Activated T-cell treated with anti-CD3 and anti-CD28 coated beads for 24 hours (primary cell): Measurements from ENCODE around the gene CELA3B.
"Not testable (repeated sequence)": the region's sequence is repeated elsewhere in the genome, so short reads cannot be mapped to it uniquely, and the experiment has no call there.

Experiments
- DNase-seq: peaks from one replicate; pipeline ENCODE4 v3.0.0-alpha.2; 2020; ENCODE audit warnings: low read depth

Gene CELA3B

DNA sequence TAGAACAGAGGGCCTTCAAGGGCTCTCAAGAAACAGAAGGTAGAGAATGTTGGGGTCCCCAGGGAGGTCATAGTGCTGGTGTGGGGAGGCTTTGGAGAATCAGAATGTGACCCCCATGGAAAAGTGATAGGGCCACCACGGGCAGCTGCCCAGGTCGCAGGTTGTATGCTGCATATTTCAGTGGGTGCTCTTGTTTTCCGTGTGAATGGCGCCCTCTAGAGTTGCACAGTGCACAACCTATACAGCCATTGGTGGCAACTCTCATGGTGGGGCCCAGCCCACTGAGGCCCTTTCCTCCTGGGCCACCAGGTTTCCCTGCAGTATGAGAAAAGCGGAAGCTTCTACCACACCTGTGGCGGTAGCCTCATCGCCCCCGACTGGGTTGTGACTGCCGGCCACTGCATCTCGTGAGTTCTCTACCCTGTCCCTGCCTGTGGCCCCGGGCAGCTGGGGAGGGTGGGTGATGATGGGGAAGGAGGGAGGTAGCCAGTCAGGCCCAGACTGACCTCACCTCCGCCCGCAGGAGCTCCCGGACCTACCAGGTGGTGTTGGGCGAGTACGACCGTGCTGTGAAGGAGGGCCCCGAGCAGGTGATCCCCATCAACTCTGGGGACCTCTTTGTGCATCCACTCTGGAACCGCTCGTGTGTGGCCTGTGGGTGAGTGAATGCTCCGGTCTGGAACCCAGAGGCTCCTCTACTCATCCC is 3.8 kb downstream of the CELA3B start:
- DNase-seq, result not testable (repeated sequence)

DNA sequence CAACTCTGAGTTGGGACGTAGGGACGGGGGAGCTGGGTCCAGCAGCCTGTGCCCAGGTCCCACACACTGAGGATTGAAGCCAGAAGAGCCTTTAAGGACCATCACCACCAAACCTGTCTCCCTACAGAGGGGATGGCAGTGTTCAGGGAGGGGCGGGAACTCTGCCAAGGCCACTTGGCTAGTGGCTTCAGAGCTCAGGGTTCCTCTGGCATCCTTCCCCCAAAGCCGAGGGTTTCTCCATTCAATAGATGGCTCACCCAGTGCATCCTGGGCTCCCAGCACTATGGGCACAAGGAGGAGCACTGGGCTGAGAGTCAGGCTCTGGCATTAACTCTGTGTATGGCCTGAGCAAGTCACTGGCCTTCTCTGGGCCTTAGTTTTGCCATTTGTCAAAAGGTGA is 4.4 kb downstream of the CELA3B start:
- not testable (repeated sequence) for DNase-seq

DNA sequence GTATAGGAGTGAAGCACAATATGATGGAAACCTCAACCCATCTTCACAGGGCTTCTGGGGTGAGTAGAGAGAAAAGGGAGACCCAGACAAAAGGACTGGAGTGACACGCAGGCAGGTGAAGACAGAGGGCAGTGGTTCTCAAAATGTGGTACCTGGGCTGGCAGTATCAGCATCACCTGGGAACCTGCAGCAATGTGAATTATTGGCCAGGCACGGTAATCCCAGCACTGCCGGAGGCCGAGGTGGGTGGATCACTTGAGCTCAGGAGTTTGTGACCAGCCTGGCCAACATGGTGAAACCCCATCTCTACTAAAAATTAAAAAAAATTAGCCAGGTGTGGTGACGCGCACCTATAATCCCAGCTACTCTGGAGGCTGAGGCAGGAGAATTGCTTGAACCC is 5.3 kb downstream of the CELA3B start:
- not testable (repeated sequence) for DNase-seq

GRCh38 chr1:21983539-21983938 is 6.7 kb downstream of the CELA3B start:
- not testable (repeated sequence) for DNase-seq

DNA sequence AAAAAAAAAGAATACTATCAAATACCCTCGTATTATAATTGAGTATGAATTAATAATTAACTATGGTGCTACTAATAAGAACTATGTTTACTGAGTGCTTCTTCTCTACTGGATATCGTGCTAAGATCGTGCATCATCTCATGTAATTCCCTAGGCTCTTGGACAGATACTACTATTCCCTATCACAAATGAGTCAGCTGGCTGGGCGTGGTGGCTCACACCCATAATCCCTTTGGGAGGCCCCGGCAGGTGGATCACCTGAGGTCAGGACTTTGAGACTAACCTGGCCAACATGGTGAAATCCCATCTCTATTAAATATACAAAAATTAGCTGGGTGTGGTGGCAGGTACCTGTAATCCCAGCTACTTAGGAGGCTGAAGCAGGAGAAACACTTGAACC is 9.1 kb downstream of the CELA3B start:
- DNase-seq, result not testable (repeated sequence)

DNA sequence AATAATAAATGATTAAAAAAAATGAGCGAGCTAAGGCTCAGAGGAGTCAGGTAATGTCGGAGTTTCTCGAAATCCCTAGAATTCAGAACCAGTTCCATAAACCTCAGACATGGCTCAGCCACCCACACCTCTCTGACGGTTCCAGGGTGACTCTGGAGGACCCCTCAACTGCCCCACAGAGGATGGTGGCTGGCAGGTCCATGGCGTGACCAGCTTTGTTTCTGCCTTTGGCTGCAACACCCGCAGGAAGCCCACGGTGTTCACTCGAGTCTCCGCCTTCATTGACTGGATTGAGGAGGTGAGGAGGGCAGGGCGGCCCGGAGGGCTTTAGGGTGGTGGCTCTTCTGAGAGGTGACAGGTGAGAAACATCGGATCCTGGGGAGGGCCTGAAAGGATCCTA is 9.6 kb downstream of the CELA3B start:
- not testable (repeated sequence) for DNase-seq

GRCh38 chr1:21989672-21990393 is 13.0 kb downstream of the CELA3B start:
- not testable (repeated sequence) for DNase-seq

DNA sequence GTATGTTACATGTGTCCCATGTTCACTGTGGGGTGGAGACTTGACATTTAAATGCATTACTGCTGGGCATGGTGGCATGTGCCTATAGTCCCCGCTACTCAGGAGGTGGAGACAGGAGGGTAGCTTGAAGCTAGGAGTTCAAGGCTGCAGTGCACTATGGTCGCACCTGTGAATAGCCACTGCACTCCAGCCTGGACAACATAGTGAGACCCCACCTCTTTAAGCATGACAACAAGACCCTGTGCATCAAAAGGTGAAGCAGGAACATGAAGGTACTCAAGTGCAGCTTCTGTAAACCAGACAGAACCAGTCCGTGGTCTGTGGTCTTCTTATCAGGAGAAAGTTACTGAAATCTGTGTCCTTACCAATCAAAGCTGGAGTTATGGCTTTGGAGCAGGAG is 15.4 kb downstream of the CELA3B start:
- DNase-seq, result not testable (repeated sequence)

- not testable (repeated sequence) for DNase-seq
Observed at GRCh38 chr1:21994716-21995115, 17.9 kb downstream of the CELA3B start.

DNA sequence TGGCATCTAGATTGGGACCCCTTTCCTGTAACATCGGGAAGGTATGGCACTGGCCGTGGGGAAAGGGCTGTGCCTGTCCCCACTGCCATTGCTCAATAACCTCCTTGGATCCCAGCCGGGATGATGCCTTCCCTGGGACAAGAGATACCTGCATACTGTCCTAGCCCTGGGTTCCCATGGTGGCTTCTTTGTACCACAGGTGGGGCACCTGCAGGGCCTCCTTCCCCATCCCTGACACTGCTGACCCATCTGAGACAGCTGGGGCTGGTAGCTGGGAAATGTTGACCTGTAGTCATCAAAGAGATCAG is 19.8 kb downstream of the CELA3B start:
- not testable (repeated sequence) for DNase-seq

DNA sequence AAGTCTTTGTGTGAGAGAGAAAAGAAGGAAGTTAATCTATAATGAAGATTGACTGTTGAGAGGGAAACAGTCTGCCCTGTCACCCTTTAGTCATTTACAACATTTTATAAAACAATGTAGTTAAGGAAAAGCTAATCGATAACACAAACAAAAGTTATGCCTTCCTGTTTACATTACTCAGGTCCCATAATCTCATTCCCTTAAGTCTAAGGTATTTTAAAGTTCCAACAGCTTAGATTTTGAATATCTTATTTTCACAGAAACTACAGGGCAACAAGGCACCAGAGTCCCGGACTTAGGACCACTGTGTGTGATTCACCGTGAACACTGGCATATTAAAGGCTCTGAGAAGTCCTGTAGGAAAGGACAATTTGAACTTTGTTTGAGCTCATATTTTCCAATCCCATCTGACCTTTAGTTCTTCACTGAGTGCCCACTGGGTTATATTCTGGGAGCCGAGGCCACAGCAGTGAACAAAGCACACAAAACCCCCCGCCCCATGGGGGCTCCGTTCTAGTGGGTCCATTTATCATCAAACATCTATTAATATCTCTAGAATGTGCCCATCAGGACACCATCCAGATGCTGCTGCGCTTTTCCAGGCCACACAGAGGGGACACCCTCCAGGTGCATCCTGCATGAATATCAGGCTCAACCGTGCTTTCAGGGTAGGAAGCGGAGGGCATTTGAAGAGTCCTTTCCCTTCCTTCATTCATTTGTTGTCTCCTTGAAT is 21.2 kb downstream of the CELA3B start:
- DNase-seq, result not testable (repeated sequence)

DNA sequence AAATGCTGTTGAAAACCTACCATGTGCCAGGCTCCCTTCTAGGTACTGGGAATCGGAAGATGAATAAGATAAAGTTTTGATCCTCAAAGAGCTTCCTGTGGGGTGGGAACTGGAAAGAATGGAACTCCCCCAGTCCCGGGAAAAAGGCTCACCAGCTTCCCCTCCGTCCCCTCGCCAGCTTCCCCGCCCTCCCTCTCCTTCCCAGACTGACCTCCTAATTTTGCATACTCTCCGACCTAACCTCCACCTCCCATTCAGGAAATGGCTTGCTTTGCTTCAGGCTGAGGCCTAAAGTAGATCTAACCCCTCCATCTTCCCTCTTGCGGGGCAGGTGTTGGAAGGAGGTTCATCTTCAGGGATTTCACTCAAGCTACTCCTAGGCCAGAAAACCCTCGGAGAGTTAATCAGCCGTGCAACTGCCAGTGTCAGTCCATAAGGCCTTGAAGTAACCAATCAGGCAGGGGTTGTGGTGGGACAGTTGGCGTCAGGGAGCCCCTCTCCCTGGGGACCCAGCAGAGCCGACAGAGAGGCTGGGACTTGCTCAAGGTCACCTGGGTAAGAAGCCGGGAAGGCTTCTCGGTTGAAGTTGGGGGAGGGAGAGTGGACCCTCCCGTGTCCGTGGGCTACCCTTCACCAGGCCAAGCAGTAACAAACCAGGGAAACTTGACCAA is 21.9 kb downstream of the CELA3B start:
- not testable (repeated sequence) for DNase-seq

- DNase-seq, result not testable (repeated sequence)
Observed at GRCh38 chr1:21999645-22000044, 22.8 kb downstream of the CELA3B start.

GRCh38 chr1:22001409-22001808 is 24.6 kb downstream of the CELA3B start, which contains the start of gene CELA3A:
TSS of gene CELA3A (plus strand) at chr1:22001657. CDS start at chr1:22001675, 18 bp downstream.
- DNase-seq, result no peak

- not testable (repeated sequence) for DNase-seq
Observed at GRCh38 chr1:22002461-22002860, 25.6 kb downstream of the CELA3B start.

- DNase-seq, result not testable (repeated sequence)
Observed at GRCh38 chr1:22002875-22003274, 26.1 kb downstream of the CELA3B start.

GRCh38 chr1:22003959-22004358 is 27.1 kb downstream of the CELA3B start:
- not testable (repeated sequence) for DNase-seq

DNA sequence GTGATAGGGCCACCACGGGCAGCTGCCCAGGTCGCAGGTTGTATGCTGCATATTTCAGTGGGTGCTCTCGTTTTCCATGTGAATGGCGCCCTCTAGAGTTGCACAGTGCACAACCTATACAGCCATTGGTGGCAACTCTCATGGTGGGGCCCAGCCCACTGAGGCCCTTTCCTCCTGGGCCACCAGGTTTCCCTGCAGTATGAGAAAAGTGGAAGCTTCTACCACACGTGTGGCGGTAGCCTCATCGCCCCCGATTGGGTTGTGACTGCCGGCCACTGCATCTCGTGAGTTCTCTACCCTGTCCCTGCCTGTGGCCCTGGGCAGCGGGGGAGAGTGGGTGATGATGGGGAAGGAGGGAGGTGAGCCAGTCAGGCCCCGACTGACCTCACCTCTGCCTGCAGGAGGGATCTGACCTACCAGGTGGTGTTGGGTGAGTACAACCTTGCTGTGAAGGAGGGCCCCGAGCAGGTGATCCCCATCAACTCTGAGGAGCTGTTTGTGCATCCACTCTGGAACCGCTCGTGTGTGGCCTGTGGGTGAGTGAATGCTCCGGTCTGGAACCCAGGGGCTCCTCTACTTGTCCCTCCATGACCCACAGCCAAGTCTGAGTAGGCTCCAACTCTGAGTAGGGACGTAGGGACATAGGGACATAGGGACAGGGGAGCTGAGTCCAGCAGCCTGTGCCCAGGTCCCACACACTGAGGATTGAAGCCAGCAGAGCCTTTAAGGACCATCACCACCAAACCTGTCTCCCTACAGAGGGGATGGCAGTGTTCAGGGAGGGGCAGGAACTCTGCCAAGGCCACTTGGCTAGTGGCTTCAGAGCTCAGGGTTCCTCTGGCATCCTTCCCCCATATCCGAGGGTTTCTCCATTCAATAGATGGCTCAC is 28.7 kb downstream of the CELA3B start:
- not testable (repeated sequence) for DNase-seq

DNA sequence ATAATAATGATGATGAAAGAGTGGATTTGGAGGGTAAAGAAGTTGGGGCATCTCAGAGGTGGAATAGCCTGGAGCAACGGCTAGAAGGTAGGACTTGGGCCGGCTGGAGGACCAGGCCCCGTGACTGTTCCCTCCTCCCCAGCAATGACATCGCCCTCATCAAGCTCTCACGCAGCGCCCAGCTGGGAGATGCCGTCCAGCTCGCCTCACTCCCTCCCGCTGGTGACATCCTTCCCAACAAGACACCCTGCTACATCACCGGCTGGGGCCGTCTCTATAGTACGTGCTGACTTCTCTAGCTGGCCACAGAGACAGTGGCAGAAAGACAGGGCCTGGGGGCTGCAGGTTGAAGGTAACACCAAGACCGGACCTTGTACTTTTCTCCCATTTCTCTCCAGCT is 29.9 kb downstream of the CELA3B start:
- DNase-seq, result not testable (repeated sequence)

- not testable (repeated sequence) for DNase-seq
Observed at GRCh38 chr1:22007262-22007661, 30.4 kb downstream of the CELA3B start.

DNA sequence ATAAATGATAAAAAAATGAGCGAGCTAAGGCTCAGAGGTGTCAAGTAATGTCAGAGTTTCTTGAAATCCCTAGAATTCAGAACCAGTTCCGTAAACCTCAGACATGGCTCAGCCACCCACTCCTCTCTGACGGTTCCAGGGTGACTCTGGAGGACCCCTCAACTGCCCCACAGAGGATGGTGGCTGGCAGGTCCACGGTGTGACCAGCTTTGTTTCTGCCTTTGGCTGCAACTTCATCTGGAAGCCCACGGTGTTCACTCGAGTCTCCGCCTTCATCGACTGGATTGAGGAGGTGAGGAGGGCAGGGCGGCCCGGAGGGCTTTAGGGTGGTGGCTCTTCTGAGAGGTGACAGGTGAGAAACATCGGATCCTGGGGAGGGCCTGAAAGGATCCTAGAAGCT is 32.7 kb downstream of the CELA3B start:
- DNase-seq, result not testable (repeated sequence)
